Spleen (tissue), 7 donors: Measurements from ENCODE around the gene LRRC34.

ENCODE experiments used
- POLR2AphosphoS5 ChIP-seq, 3 donors: sonication (generic); formaldehyde crosslinking; IDR thresholded peaks; one replicate each; pipeline ENCODE4 v1.5.1; 2017; ENCODE audit warnings: antibody characterized with exemption in 3 of 3
- TF ChIP-seq, protein P1 (sequence below), 11 experiments: fragments of 200-600 bp in 7 of 11; fragments of 450-650 bp in 4 of 11; sonication (generic) in 4 of 11; IDR thresholded peaks in 8 of 11; conservative IDR thresholded peaks in 3 of 11; 1 replicate in 7 of 11; 2 replicates in 4 of 11; pipeline versions ENCODE4 v1.4.0 to v1.8.0; 2016 to 2021; ENCODE audit warnings: antibody characterized with exemption in 11 of 11, inconsistent platforms in 4 of 11, mild to moderate bottlenecking in 1 of 11
- donor health status: DM: no; HTN: no; CAD: no; lungs with moderate emphysema.
- donor health status: DM: no; HTN: no; CAD: no.
- donor health status: DM: no; HTN: no; CAD: no.

- TF ChIP-seq, protein P1, sequence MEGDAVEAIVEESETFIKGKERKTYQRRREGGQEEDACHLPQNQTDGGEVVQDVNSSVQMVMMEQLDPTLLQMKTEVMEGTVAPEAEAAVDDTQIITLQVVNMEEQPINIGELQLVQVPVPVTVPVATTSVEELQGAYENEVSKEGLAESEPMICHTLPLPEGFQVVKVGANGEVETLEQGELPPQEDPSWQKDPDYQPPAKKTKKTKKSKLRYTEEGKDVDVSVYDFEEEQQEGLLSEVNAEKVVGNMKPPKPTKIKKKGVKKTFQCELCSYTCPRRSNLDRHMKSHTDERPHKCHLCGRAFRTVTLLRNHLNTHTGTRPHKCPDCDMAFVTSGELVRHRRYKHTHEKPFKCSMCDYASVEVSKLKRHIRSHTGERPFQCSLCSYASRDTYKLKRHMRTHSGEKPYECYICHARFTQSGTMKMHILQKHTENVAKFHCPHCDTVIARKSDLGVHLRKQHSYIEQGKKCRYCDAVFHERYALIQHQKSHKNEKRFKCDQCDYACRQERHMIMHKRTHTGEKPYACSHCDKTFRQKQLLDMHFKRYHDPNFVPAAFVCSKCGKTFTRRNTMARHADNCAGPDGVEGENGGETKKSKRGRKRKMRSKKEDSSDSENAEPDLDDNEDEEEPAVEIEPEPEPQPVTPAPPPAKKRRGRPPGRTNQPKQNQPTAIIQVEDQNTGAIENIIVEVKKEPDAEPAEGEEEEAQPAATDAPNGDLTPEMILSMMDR (IDR thresholded peaks at IDR 0.05 in 8 of 11, conservative IDR thresholded peaks at IDR 0.05 in 3 of 11): no peak
- TF ChIP-seq POLR2AphosphoS5 (IDR thresholded peaks at IDR 0.05): no peak
Measured at GRCh38 chr3:169846458-169847193, 33.9 kb upstream of the LRRC34 start.
